NCI-H1694 (cell line): ENCODE data around the gene TBX2.

Experiments used
- DNase-seq: peaks from one replicate; lab custom pipeline; 2025; lab: John Stamatoyannopoulos, UW

The TBX2 gene

DNA sequence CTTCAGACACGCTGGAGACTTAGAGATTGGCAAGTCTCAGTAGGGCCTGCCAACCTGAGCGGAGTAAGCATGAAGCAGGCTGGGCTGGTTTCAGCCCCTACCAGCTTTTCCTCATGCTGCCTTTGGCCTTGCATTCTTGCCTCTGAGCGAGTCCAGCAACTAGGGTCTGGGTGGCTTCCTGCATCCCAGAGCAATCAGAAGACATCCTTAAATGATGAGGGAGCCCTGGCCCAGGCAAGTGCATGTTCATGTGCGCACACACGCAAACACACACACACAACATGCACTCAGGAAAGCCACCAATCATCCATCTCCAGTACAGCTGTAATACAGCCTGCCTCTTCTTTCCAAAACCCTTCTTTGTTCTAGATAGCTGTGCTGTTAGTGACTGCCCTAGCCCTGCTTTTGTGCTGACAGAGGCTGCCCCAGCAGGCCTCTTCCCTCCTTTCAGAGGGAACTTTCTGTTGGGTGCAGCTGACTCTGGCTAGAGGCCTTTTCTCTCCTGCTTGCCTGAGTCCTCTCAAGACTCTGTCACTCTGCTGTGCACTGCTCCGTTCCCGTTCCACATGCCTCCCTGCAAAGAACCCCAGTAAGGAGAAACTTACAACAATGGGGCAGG is 30.7 kb upstream of the TBX2 start:
- DNase-seq = no peak

GRCh38 chr17:61369751-61370150 is 29.9 kb upstream of the TBX2 start:
- no peak for DNase-seq

DNA sequence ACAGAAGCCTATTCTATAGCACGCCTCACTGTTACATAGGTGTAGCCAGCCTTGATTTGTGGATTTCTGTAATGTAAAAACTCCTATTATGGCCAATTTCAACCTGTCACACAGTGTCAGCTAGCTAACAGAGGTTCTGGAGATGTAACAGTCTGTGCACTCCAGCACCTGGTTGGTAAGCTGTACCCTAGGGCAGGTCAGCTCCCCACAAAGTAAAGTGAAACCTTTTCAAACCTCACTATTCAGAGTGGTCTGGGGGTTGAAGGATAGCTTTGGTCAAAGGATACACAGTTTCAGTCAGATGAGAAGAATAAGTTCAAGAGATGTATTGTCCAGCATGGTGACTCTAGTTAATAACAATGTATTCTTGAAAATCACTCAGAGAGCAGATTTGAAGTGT is 28.5 kb upstream of the TBX2 start:
- no peak for DNase-seq

GRCh38 chr17:61371606-61372005 is 28.0 kb upstream of the TBX2 start:
- DNase-seq = no peak

- no peak for DNase-seq
Observed at GRCh38 chr17:61372436-61372835, 27.2 kb upstream of the TBX2 start.

- no peak for DNase-seq
Observed at GRCh38 chr17:61376931-61377838, 22.5 kb upstream of the TBX2 start.

GRCh38 chr17:61378658-61379456 is 20.8 kb upstream of the TBX2 start:
- no peak for DNase-seq

DNA sequence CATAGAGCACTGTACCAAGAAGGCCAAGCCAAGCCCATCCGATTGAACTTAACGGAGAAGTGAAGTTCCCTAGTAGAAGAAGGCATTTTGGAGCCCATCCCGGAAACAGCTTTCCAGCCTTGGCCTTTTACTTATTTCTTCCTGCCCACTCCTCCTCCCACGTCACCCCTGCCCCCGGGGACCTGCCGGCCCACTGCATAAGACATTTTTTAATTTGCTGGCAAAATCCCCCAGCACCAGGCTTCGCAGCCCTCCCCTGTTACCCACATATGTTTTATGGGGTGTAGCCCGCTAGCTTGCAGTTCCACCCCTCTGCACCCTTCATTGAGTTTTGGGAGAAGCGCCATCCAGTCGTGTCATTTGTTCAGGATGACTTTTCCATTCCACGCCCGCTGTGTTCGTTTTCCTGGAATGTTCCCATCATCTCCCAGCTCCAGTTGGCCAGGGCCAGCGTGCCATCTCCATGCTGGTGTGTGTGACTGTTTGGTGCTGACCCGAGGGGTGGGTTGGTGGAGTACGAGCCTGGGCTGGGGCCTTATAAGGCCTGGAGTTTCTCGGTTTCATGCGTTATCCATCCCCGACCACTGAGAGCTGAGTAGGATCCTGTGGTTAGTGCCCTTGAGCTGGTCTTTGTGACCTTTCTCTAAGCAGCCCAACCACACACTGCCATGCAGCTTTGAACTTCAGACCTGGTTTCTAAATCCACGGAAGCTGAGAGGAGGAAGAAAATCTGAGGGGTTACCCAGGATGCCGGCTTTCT is 20.0 kb upstream of the TBX2 start:
- no peak for DNase-seq

DNA sequence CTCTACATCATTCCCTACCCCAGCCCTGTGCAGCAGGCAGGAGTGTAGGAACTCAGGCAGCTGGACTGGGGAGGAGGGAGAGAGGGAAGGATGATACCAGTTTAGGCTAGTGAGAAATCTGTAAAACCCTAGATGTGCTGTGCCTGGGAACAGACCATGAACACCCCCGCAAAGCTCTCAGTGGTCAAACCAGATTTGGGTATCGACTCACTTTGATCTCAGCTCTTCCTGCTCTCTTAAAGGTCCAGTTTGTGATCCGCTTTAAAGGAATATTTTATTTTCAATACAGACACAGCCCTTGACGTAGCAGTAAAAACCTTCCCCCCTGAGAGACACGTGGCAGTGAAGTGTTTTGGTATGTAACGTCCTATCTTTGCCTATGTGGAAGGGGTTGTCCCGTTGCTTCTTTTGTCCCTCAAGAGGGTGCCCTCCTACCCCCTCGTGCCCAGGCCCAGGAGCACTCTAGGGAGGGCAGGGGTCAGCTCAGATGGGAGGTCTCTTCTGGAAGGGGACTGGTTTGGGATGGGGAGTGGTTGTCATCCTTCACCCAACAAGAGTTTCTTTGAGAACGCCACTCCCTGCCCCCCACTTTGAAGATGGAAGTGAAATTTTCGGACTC is 19.3 kb upstream of the TBX2 start:
- DNase-seq = no peak

DNA sequence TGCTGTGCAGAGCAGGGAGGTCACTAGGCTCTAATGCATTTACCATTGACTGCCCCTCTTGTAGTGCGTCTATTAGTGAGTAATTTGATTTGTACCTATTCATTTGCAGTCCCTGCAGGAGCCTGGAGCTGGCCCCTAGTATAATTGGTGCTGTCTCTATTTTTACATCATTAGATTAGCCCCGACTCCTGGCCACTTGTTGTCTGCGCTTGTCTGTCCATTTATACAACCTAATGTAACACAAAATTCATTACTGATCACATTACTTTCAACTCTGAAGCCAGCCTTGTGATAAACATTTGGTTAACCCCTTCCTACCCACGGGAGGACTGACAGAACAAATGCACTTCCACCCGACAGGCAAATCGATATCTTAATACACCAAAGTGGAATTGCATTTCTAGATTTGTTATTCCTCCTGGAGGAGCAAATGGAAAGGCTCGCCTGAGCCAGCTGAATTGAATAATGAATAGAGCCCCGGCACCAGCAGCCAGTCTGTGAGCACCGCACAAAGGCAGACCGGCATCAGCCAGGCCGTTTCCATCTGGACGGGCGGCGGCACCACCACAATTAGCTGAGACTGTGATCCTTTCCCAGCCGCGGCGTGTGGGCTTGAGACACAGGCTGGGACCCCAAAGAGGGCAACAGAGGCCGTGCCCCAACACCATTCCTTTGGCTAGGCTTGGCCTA is 18.7 kb upstream of the TBX2 start:
- DNase-seq = no peak

DNA sequence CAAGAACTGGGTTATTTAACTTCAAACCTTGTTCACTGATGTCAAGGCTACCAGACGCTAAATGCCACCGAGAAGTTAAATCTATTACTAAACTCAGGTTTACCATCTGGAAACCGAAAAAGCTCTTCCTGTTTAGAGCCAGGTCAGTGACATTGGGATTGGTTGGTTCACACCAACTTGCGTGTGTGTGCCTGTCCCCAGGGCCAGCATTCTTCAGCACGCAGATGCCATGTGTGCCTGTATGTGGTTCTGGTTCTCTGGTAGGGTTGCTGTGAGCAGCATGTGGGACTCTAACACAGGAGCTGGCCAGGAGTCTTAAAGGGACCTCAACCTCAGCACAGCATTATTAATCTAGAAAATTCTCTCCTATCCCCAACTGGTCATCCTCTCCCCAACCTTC is 18.1 kb upstream of the TBX2 start:
- no peak for DNase-seq

DNA sequence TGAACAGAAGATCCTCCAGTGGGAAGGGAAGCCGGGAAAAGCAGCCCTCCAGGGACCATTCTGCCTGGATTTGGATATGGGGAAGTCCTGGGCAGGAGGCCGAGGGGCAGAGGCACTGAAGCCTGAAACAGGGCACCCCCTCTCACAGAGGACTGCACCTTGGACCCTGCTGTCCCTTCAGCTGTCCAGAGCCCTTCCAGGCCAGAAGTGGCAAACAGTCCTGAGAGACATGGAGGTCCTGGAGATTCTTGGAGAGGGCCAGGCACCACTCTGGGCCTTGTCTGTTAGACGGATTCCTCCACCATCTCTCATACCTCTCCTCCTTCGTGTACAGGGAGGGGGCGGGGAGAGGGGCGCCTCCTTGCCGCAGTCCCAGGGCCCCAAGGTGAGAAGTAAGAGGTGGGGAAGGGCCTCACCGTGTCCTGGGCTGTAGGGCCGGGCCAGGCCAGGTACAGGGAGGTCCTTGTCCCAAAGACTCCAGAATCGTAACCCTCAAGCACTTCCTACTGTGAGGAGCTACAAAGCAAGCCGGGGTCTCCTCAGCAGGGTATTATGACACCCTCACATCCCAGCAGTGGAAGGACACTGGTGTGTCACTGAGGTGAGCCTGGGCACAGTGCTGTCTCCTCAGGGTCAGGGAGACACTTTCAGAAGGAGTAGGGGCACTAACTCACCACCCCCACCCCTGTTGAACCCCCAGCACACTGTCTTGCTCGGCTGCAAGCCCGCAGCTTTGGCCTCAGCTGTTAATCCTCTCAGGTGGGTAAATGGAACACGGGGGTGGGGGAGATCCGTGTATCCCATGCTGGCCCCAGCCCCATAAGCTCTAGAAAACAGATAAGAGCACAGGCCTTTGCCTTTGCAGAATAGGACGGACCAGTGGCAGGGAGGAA is 16.6 kb upstream of the TBX2 start:
- DNase-seq = no peak

- DNase-seq = no peak
Observed at GRCh38 chr17:61383689-61384201, 15.9 kb upstream of the TBX2 start.

GRCh38 chr17:61384354-61384691 is 15.3 kb upstream of the TBX2 start:
- no peak for DNase-seq

- DNase-seq = no peak
Observed at GRCh38 chr17:61384692-61385576, 14.7 kb upstream of the TBX2 start.

DNA sequence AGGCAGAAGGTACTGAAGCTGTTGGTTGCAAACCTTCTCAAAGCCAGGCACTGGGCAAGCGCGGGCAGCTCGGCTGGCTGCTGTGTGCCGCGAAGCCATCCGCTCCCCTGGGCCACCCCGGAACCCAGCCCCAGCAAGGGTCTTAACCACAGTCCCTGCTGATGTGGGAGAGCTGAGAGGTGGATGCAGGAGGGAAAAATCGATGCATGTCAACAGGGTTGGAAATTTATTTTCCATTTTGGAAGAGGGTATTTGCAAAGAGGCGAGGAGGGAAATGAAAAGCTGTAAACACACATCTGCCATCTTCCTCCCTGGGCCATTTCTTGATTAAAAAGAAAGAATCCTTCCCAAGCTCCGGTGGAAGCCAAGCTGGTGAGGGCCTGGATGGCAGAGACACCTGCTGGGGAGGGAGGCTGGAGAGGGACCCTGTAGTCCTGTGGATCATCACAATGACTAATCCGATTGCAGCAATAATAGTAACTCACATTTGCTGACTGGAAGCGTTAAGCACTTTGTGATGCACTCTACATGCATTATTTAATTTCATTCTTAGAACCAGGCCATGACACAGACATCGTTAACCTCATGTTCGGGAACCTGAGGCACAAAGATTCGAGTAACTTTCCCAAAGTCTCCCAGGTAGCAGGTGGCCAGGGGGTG is 13.9 kb upstream of the TBX2 start:
- DNase-seq = no peak

DNA sequence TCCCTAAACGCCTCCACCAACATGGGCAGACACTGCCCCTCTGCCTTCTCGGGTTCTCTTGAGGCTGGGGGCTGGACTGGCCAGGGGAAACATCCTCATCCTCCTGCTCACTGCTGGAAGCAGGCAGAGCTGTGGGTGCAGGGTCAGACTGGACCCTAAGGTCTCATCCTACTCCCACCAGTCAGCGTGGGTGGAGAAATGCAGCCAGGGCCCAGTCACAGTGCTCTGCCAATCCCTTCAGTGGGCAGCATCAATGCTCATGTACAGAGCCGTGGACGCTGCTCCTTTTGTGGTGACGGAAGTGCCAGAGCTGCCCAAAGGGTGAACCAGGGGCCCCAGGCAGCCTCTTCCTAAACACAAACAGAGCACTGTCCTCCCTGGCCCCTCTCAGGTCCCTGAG is 13.4 kb upstream of the TBX2 start:
- no peak for DNase-seq

GRCh38 chr17:61387011-61387410 is 12.6 kb upstream of the TBX2 start:
- DNase-seq = no peak
